HFF-Myc (cell line): ENCODE results near the gene CENPP.

Experiments
- DNase-seq: peaks from one replicate; pipeline ENCODE4 v3.0.0-alpha.2; 2011; ENCODE audit warnings: low read depth; ENCODE audit errors: extremely low read depth
- H3K4me3 ChIP-seq: replicated peaks from 2 replicates; pipeline ENCODE4 v1.5.1; 2011; ENCODE audit warnings: low read depth, mild to moderate bottlenecking, control low read depth, low read length
- CTCF ChIP-seq: IDR thresholded peaks from 2 replicates; pipeline ENCODE4 v1.5.1; 2012; ENCODE audit warnings: mild to moderate bottlenecking, low read depth, low read length, control low read depth; ENCODE audit errors: missing control alignments

The CENPP gene

GRCh38 chr9:92506184-92506857 lies 180.6 kb downstream of the CENPP start:
- TF ChIP-seq CTCF, result no peak
- 0 out of 2 replicates have a peak overlapping the region, but pooled peaks have one; percentile 0 for H3K4me3 ChIP-seq
- DNase-seq, result peak; percentile 75

- no peak for DNase-seq
- H3K4me3 ChIP-seq, result no peak overlapping the region
- no peak for TF ChIP-seq CTCF
Observed at GRCh38 chr9:92507005-92507404, 181.3 kb downstream of the CENPP start.

- TF ChIP-seq CTCF, result no peak
- no peak overlapping the region for H3K4me3 ChIP-seq
- DNase-seq, result no peak
Observed at GRCh38 chr9:92507496-92507895, 181.7 kb downstream of the CENPP start.

- no peak for TF ChIP-seq CTCF
- no peak for DNase-seq
- H3K4me3 ChIP-seq, result no peak overlapping the region
Observed at GRCh38 chr9:92508018-92508820, 182.5 kb downstream of the CENPP start.

- DNase-seq, result no peak
- TF ChIP-seq CTCF, result no peak
- H3K4me3 ChIP-seq, result no peak overlapping the region
Observed at GRCh38 chr9:92509050-92509449, 183.3 kb downstream of the CENPP start.

GRCh38 chr9:92510747-92511146 lies 185.0 kb downstream of the CENPP start:
- no peak for DNase-seq
- no peak overlapping the region for H3K4me3 ChIP-seq
- TF ChIP-seq CTCF, result no peak
